ENCODE data around the gene FOXD4.
"Not testable (repeated sequence)": the region's sequence is repeated elsewhere in the genome, so short reads cannot be mapped to it uniquely, and the experiment has no call there.

- TF ChIP-seq, protein P1, sequence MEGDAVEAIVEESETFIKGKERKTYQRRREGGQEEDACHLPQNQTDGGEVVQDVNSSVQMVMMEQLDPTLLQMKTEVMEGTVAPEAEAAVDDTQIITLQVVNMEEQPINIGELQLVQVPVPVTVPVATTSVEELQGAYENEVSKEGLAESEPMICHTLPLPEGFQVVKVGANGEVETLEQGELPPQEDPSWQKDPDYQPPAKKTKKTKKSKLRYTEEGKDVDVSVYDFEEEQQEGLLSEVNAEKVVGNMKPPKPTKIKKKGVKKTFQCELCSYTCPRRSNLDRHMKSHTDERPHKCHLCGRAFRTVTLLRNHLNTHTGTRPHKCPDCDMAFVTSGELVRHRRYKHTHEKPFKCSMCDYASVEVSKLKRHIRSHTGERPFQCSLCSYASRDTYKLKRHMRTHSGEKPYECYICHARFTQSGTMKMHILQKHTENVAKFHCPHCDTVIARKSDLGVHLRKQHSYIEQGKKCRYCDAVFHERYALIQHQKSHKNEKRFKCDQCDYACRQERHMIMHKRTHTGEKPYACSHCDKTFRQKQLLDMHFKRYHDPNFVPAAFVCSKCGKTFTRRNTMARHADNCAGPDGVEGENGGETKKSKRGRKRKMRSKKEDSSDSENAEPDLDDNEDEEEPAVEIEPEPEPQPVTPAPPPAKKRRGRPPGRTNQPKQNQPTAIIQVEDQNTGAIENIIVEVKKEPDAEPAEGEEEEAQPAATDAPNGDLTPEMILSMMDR (optimal IDR thresholded peaks at IDR 0.05 in 1 of 3, IDR thresholded peaks at IDR 0.05 in 1 of 3, conservative IDR thresholded peaks at IDR 0.05 in 1 of 3; ENCODE audit: extremely low read depth in 1 of 3, insufficient read depth in 2 of 3, low read length in 3 of 3) = not testable (repeated sequence)
- TF ChIP-seq EZH2 (IDR thresholded peaks at IDR 0.05; ENCODE audit: low read length) = not testable (repeated sequence)
Observed at GRCh38 chr9:82932-83689, 35.1 kb downstream of the FOXD4 start.

Measured in keratinocyte (primary cell).